NCI-H2196 treated with DMSO at 0.1 percent for 48 hours (cell line): ENCODE results near the gene SLTM.
"Not testable (repeated sequence)": the region's sequence is repeated elsewhere in the genome, so short reads cannot be mapped to it uniquely, and the experiment has no call there.

Source experiments
- DNase-seq: peaks from one replicate; lab custom pipeline; 2025; ENCODE audit not compliant: unreplicated experiment; lab: John Stamatoyannopoulos, UW

SLTM gene

DNA sequence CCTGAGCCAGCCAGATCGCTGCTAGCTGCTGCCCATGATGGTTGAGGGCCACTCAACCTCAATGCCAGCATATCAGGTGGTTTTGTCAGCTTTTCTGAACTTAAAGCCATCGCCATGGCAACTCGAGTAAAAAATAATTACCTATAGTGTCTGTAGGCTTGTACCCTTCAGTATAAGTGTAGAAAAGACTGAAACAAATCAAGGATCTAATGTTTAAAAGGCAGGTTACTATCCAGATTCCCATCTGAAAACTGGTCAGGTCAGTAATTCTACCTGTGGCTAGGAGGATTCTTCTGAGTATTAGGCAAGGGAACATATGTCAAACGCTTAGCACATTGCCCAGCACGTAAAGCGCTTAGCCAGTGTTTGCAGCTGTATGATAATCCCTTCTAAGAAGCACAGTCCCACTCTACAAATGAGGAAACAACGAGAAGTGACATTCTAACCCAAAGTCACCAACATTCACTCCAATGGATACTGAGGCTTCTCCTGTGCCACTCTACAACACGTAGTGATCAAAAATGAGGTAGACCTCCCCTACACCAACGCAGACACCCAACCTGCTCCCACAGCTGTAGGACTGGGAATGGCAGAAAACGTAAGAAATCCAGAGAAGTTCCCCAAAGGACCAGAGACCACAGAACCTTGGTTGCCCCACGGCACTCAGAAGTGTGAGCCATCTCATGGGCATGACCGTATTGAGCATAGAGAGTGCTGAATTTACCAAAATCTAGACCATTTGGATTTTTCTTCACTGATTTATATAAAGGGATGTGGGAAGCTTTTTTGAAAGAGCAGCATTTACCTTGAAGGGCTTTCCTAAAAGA is 55.3 kb downstream of the SLTM start:
- no peak for DNase-seq

DNA sequence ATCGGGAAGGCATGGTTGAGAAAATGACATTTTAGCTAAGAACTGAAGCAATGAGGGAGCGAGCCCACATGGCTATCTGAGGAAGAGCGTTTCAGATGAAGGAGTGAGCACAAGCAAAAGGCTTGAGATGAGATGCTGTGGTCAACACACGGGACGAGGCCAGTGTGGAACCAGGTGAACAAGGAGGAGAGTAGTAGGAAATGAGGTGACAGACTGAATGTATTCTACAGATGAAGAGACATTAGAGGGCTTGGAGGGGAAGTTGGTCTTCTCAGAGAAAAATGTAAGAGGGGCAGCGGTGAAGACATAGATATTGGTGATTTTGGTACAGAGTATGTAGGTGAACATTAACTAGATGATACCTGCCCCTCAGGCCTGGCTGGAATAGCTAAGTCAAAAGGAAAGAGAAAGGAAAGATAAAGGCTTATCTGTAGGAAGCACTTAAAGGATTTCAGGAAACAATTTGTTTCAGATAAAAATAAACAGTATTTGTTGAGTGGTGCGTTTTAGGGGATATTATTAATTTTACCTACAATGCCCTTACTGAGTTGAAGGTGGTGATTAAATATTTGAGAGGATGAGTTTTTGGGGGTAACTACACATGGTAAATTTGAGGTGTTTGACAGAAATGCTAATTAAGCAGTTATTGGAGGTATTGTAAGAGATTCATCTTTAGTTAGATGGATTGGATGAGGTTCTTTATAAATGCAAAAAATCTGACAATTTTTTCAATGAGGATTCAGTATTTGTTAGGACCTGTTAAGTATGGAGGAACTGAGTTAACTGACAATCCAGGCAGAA is 57.0 kb downstream of the SLTM start:
- no peak for DNase-seq

DNA sequence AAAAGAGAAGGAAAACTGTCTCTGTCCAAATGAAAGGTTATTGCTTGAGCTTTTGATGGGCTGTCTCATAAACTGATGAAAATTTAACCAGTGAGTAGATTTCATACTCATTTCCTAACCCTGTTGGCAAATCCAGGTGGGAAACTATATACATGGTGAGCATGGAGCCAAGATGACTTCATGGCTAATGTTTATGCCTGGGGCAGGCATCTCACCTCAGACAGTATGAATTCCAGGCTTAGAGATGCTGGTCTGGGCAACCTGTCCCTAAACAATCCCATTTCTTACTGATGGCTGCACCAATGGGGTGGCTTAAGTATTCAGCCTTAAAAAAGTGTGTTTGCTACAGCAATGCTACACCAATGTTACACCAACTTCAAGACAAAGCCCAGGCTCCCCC is 58.1 kb downstream of the SLTM start:
- DNase-seq = no peak

DNA sequence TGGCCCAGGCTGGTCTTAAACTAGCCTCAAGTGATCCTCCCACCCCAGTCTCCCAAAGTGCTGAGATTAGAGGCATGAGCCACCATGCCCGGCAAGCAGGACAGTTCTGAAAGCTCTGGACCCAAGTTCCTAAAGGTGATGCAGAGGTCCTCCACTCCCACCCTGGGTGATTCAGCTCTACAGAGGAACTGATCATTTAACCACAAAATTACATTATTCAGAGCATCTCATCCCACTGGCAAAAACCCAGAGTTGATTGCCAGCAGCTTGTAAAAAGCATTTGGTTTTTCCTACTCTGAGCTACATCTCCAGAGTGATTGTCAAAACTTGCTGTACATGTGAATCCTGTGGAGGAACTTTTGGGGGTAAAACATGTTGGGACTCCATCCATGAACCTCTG is 60.2 kb downstream of the SLTM start:
- DNase-seq = no peak

DNA sequence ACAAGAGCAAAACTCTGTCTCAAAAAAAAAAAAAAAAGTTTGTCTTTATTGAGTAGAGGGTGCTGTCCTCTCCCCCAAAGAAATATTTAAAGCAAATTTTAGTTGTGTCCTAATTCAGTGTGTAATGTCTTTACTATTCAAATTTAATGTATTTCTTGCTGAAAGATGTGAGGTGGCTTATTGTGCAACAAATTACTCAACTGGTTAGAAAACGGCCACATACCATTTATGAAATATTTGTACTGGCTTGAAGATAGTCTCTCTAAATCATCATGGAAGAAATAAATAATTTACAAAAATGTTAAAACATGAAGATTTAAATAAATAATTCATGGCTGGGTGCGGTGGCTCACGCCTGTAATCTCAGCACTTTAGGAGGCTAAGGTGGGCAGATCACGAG is 63.0 kb downstream of the SLTM start:
- no peak for DNase-seq

DNA sequence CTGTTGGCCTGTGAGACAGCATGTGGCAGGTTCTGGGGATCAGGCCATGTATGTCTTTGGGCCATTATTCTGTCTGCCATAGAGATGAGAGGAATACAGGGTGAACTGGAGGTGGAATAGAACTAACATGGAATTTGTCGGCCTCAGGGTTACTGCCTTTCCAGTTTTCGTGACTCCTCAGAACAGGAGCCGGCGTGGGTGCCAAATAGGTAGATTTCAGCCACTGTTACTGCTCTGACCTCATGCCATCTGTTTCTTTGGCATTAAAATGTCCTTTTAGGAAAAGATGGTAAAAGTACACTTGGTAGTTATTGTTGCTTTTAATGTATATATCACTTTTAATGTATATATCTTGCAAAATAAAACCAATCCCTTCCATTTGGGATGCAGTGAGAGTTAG is 65.6 kb downstream of the SLTM start:
- no peak for DNase-seq

DNA sequence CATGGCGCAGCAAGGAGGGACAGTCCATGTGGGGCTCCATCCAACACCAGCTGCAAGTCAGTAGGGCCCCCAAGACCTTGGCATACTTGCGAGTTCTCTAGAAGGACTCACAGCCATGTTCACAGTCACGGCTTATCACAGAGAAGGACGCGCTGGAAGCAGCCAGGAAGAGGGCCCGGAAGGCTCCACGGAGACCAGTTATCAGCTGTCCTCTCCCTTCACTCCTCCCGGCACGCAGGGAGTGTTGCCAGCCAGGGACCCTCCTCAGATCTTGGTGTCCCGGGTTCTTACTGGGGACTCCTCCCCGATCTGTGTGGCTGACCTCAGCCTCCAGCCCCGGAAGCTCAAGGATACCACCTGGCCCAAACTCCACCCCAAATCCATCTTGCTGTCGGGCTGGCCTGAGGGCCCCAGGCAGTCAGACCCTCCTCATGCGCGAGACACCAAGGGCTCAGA is 68.0 kb downstream of the SLTM start:
- DNase-seq = no peak

DNA sequence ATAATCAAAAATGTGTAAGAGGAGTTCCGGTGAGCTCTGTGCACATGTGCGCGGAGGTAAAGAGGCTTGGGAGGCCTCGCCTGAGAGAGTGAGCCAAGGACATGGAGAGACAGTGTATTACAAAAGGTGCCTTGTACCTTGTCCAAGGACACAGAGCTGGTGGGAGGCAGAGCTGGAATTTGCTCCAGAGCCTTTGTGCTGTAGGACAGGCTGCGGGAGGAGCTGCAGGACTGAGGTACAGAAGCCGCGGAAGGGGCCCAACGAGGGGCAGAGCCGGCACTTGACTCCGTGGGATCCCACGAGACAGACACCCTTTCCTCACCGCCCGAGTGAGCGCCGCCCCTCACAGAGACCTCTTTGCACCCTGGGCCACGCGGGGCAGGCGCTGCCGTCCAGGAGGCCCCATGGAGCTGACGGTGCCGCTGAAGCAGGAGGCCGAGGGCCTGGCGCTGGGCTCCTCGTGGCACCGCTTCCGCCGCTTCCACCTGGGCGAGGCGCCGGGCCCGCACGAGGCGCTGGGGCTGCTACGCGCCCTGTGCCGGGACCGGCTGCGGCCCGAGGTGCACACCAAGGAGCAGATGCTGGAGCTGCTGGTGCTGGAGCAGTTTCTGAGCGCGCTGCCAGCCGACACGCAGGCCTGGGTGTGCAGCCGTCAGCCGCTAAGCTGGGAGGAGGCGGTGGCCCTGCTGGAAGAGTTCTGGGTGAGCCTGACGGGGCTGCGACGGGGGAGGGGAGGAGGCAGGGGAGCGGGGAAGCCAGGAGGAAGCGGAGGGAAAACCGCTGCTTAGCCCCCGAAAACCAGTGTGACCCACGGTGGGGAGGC is 68.7 kb downstream of the SLTM start:
- DNase-seq = no peak

DNA sequence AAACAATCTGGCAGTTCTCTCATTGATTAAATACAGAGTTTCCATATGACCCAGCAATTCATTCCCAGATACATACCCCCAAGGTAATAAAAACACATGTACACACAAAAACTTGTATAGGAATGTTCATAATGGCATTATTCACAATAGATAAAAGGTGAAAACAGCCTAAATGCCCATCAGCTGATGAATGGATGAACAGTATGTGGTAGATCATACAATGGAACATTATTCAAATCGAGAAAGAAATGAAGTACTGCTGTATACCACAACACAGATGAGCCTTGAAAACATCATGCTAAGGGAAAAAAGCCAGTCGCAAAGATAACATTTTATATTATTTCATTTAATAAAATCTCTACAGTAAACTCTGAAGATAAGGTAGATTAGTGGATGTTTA is 71.2 kb downstream of the SLTM start:
- no peak for DNase-seq

DNA sequence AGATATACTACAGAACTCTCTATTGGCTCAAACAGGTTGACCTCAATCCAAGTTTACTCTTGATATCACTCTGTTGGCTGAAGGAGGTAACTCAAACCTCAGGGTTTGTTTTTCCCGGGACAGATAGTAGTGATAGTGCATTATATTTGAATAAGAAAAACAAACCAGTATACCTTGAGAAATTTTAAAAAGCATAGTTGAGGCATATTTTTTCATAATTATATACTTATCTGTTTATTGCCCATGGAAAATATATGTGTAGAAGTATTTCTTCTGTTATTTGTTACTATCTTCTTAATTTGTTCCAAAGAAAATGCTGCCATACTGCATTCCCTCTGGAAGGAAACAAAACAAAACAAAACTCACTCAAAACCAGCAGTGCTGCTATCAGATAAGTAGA is 76.9 kb downstream of the SLTM start:
- DNase-seq = not testable (repeated sequence)

DNA sequence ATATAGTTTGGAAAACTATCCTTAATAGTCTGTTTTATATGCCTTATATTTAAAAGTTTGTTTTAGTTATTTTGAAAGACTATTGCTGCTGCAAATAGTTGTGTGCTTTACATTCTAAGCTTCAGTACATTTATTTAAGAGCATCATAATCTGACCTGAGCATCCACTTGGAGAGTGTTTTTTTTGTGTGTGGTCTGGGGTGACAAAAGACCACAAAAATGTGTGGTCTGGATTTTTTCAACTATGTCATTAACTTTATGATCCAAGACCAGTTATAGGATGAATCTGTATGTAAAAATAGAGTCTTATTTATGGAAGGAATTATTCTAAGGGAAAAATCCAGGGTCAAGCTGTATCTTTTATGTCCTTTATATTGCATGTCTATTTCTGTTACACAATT is 77.4 kb downstream of the SLTM start:
- no peak for DNase-seq

DNA sequence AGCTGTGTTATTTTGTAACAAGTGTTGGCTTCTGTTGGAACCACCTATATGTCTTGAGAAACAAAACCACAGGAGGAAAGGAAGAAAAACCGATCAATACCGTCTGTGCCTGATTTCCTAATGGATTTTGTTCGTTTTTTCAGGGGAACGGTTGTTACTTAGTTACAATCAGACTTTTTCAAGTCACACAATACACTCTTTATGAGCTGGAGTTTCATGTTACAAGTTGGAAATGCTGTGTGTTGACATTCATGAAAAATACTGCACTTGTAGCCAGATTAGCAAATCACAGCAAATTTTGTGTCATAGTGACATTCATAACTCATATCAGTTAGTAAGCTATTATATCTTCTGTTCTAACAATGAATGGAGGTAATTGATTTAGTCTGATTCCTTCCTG is 78.9 kb downstream of the SLTM start:
- no peak for DNase-seq

DNA sequence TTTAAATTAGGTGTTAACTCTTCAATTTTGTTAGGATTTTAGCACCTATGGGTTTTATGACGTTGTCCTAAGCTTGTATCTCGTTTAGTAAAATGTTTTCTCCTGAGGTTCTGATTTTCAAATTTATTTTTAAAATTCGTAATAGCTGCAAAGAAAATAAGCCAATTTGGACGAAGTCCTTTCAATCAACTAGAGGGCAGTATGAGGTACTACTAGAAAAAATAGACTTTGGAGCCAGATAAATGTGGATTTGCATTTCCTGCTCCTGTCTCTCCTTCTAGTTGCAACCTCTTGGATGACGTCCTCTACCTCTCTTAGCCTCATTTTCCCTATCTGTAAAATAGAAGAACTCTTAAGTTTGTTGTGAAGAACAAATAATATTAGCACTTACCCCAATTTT is 81.1 kb downstream of the SLTM start:
- DNase-seq = no peak

DNA sequence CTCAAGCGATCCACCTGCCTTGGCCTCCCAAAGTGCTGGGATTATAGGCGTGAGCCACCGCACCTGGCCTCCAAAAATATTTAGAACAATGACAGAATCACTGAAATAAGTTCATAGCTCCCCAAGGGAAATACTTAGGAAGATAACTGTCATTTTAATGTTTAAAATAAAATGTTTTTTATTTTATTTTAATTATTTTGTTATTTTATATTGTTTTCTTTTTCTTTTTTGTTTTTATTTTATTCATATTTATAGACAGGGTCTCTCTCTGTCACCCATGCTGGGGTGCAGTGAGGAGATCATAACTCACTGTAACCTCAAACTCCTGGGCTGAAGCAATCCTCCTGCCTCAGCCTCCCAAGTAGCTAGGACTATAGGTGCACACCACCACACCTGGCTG is 82.3 kb downstream of the SLTM start:
- not testable (repeated sequence) for DNase-seq

DNA sequence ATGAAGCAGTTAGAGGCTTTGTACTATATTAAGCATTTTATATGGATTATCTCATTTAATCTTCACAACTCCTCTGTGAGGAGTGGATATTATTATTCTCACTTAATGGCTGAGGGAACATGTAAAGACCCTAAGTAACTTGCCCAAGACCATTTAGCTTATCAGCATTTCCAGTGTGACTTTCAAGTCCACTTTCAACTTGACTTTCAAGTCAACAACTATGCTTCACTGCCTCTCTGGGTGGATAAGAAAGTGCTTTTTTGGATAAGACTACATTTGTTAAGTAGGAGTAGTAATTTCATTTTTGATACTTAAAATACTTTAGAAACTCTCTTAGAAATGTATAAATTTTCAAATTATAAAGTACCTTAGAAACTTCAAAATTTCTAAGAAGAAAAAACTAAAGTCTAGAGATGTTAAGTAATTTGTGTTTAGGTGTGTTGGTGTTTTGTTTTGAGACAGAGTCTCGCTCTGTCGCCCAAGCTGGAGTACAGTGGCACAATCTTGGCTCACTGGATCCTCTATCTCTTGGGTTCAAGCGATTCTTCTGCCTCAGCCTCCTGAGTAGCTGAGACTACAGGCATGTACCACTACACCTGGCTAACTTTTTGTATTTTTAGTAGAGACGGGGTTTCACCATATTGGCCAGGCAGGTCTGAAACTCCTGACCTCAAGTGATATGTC is 90.6 kb downstream of the SLTM start:
- no peak for DNase-seq

DNA sequence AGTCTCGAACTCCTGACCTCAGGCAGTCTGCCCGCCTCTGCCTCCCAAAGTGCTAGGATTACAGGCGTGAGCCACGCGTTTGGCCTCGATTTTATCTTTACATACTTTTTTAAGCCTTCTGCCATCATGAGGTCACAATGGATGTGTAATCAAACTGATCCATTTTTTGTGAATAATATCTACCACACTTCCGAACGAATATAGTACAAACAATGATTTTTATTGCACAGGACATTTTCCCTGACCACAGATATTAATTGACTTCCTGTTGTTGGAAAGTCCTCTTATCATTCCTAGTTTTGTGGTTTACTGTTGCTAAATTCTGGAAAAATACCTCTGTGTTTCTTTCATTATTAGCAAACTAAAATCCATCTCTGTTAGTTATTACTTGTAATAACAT is 93.4 kb downstream of the SLTM start:
- DNase-seq = no peak

DNA sequence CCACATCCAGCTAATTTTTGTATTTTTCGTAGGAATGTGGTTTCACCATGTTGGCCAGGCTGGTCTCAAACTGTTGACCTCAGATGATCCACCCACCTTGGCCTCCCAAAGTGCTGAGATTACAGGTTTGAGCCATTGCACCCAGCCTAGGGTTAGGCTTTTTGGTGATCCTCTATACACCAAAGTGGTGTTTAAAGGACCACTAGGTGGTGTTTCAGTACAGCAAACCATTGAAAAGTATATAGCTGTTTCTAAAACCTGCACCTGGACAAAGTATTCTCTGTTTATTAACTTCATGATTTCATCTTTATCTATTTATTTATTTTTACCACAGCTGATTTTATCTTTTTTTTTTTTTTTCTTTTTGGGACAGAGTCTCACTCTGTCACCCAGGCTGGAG is 94.0 kb downstream of the SLTM start:
- no peak for DNase-seq

DNA sequence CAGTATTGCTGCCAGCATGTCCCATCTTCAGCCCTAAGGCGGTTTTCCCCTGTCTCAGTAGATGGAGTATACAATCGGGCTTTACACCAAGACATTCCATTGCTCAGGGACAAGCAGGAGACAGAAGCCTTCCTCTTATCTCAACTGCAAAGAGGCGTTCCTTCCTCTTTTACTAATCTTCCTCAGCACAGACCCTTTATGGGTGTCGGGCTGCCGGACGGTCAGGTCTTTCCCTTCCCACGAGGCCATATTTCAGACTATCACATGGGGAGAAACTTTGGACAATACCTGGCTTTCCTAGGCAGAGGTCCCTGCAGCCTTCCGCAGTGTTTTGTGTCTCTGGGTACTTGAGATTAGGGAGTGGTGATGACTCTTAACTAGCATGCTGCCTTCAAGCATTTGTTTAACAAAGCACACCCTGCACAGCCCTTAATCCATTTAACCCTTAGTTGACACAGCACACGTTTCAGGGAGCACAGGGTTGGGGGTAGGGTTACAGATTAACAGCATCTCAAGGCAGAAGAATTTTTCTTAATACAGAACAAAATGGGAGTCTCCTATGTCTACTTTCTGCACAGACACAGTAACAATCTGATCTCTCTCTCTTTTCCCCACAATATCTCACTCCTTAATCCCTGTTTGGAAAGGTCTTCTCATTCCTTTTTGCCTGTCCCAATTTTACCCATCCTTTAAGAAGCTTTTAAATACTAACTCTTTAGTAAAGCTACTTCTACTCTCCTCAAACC is 99.6 kb downstream of the SLTM start:
- DNase-seq = not testable (repeated sequence)

DNA sequence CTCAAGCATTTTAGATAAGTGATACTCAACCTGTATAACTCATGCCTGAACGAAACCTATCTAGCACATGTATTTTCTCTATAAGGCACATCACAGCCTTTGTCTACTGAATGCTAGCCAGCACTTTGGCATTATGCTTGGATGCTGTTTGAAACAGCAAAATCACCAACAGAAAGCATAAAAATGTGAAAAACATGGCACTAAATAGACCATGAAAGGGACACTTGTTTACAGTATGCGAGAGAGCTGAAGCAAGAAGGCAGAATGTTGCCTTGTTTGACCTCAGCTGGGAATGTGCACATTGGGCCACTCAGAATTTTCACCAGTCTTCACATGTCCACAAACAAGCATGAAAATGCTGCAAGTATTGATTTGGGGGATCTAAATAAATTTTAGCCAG is 102.9 kb downstream of the SLTM start:
- no peak for DNase-seq
